KMS-11 (cell line): ENCODE data around the gene RYR2.

Experiments
- H2AFZ ChIP-seq: fragments of 200-600 bp; sonication (generic); 2 replicates; pipeline ENCODE4 v1.6.1; 2016; ENCODE audit warnings: antibody characterized with exemption, mixed run types, low read depth
- H3K27ac ChIP-seq: fragments of 200-600 bp; sonication (generic); 2 replicates; pipeline ENCODE4 v1.6.1; 2016; ENCODE audit warnings: mild to moderate bottlenecking, mixed run types
- H3K27me3 ChIP-seq: fragments of 200-600 bp; sonication (generic); 2 replicates; pipeline ENCODE4 v1.6.1; 2017; ENCODE audit warnings: mild to moderate bottlenecking, low read depth, mixed run types, moderate library complexity; ENCODE audit not compliant: insufficient read depth
- H3K36me3 ChIP-seq: fragments of 200-600 bp; sonication (generic); 2 replicates; pipeline ENCODE4 v1.6.1; 2017; ENCODE audit warnings: mild to moderate bottlenecking, mixed run types; ENCODE audit not compliant: insufficient read depth
- H3K4me1 ChIP-seq: fragments of 200-600 bp; sonication (generic); 2 replicates; pipeline ENCODE4 v1.6.1; 2016; ENCODE audit warnings: mild to moderate bottlenecking, low read depth, mixed run types; ENCODE audit not compliant: poor library complexity, severe bottlenecking
- H3K4me2 ChIP-seq: fragments of 200-600 bp; sonication (generic); 2 replicates; pipeline ENCODE4 v1.7.0; 2016; ENCODE audit warnings: mild to moderate bottlenecking, mixed run types
- H3K4me3 ChIP-seq: fragments of 200-600 bp; sonication (generic); IDR thresholded peaks from 2 replicates; pipeline ENCODE4 v1.6.1; 2017; ENCODE audit warnings: low read depth, low read length, mixed read lengths; ENCODE audit not compliant: insufficient read depth
- H3K79me2 ChIP-seq: fragments of 200-600 bp; sonication (generic); 2 replicates; pipeline ENCODE4 v1.6.1; 2016; ENCODE audit warnings: low read depth, mixed run types; ENCODE audit not compliant: insufficient read depth
- H3K9ac ChIP-seq: fragments of 200-600 bp; sonication (generic); 2 replicates; pipeline ENCODE4 v1.6.1; 2016; ENCODE audit warnings: mild to moderate bottlenecking, mixed run types
- H4K20me1 ChIP-seq: fragments of 200-600 bp; sonication (generic); 2 replicates; pipeline ENCODE4 v1.6.1; 2016; ENCODE audit warnings: mild to moderate bottlenecking, mixed run types; ENCODE audit not compliant: insufficient read depth
- CTCF ChIP-seq: fragments of 200-600 bp; sonication (generic); conservative IDR thresholded peaks from 2 replicates; pipeline ENCODE4 v1.6.1; 2017; ENCODE audit warnings: low read depth, mild to moderate bottlenecking, antibody characterized with exemption, low read length, moderate library complexity, mixed read lengths

Gene RYR2

GRCh38 chr1:237170149-237170548, 128.2 kb downstream of the RYR2 start:
- Histone ChIP-seq H3K4me2 (no peak overlapping the region), H2AFZ (no peak overlapping the region), H3K9ac (no peak overlapping the region), H3K27me3 (no peaks in the 10 kb centered on the region), H4K20me1 (no peaks in the 10 kb centered on the region), H3K36me3 (no peaks in the 10 kb centered on the region), H3K27ac (no peak overlapping the region), H3K79me2 (no peaks in the 10 kb centered on the region), H3K4me3 (no peak overlapping the region), H3K4me1 (no peaks in the 10 kb centered on the region)
- no peak for TF ChIP-seq CTCF

DNA sequence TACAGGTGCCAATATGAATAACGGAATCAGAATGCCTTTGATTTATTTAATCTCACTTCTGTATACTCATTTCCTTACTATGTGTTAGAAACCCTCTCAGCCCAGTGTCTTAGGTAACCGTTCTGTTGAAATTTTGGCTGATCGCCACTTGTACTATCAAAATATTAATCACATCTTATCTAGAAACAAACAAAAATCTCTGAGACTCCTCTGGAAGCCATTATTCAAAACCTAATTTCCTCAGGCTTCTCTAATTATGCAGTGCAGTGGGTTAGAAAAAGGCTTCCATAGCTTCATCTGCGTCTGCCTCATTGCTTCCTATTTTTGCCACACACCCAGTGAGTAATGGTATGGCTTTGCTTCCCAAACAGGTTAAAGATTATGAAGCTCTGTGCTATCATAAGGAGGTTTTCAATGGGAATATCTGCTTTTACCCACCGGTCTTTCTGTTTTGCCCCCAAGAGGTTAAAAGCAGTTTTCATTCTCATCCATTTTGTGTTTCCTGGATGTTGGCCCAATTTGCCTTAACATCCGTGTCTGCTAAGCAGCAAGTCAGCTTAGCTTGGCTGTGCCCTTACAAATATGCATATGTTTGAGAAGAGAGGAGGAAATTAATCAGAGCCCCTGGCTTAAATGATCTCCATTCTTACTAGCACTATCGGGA, 129.6 kb downstream of the RYR2 start:
- Histone ChIP-seq H3K9ac (no peak overlapping the region), H3K4me3 (no peak overlapping the region), H4K20me1 (no peaks in the 10 kb centered on the region), H3K4me1 (no peaks in the 10 kb centered on the region), H2AFZ (no peak overlapping the region), H3K79me2 (no peaks in the 10 kb centered on the region), H3K36me3 (no peaks in the 10 kb centered on the region), H3K27ac (no peak overlapping the region), H3K27me3 (no peaks in the 10 kb centered on the region), H3K4me2 (no peak overlapping the region)
- no peak for TF ChIP-seq CTCF

DNA sequence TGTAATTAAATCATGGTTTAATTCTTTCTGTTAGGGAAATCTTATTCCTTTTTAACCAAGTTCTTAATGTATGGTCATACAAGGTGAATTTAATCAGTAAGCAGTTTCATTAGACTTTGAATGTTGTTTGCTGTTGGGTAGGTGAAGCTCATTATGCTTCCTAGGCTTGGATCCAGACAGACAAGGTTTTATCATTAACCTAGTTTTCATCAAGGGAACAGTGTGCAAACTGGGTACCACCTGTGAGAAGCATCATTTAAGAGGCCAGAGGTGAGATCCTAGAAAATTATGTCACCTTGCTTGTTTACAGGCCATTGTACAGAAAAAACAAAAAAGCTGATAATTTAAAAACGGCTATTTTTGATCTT, 130.1 kb downstream of the RYR2 start:
- Histone ChIP-seq H4K20me1 (no peaks in the 10 kb centered on the region), H3K4me2 (no peak overlapping the region), H3K79me2 (no peaks in the 10 kb centered on the region), H3K9ac (no peak overlapping the region), H3K27me3 (no peaks in the 10 kb centered on the region), H3K4me3 (no peak overlapping the region), H3K4me1 (no peaks in the 10 kb centered on the region), H3K27ac (no peak overlapping the region), H3K36me3 (no peaks in the 10 kb centered on the region), H2AFZ (no peak overlapping the region)
- no peak for TF ChIP-seq CTCF

- no peak overlapping the region for H3K4me3 ChIP-seq
- no peaks in the 10 kb centered on the region for H3K4me1 ChIP-seq
- no peak overlapping the region for H3K4me2 ChIP-seq
- no peak for TF ChIP-seq CTCF
- H3K36me3 ChIP-seq, result no peaks in the 10 kb centered on the region
- H4K20me1 ChIP-seq, result no peaks in the 10 kb centered on the region
- H3K27ac ChIP-seq, result no peak overlapping the region
- H3K27me3 ChIP-seq, result no peaks in the 10 kb centered on the region
- H2AFZ ChIP-seq, result no peak overlapping the region
- H3K9ac ChIP-seq, result no peak overlapping the region
- H3K79me2 ChIP-seq, result no peaks in the 10 kb centered on the region
Measured at GRCh38 chr1:237179503-237179902, 137.5 kb downstream of the RYR2 start.
